DOHH2 (cell line): ENCODE measurements around the gene PTPRT.

Experiments
- CTCF ChIP-seq: fragments of 200-600 bp; sonication (generic); IDR thresholded peaks from one replicate; pipeline ENCODE4 v1.5.1; 2014; ENCODE audit warnings: antibody characterized with exemption, mild to moderate bottlenecking, low read depth, low read length; ENCODE audit not compliant: poor library complexity, severe bottlenecking
- EZH2phosphoT487 ChIP-seq: fragments of 200-600 bp; sonication (generic); IDR thresholded peaks from 2 replicates; pipeline ENCODE4 v1.6.1; 2017; ENCODE audit warnings: borderline replicate concordance, mild to moderate bottlenecking, antibody characterized with exemption, low read length, moderate library complexity, mixed read lengths

- TF ChIP-seq CTCF = no peak
- TF ChIP-seq EZH2phosphoT487 = no peak
These were observed 602.3 kb downstream of the PTPRT start for GRCh38 chr20:42587427-42587826.
